GM21515 (cell line): ENCODE measurements around the gene ID3.
"Not testable (repeated sequence)": the region's sequence is repeated elsewhere in the genome, so short reads cannot be mapped to it uniquely, and the experiment has no call there.

Experiments
- ATAC-seq: cut with Tn5 transposase; IDR thresholded peaks from one replicate; pipeline ENCODE4 v1.9.1; 2021; ENCODE audit not compliant: unreplicated experiment

The ID3 gene

GRCh38 chr1:23553231-23554126 is 5.8 kb downstream of the ID3 start:
- ATAC-seq: no peak

GRCh38 chr1:23551849-23552248 is 7.5 kb downstream of the ID3 start:
- no peak for ATAC-seq

- no peak for ATAC-seq
Observed at GRCh38 chr1:23548704-23549143, 10.6 kb downstream of the ID3 start.

- no peak for ATAC-seq
Observed at GRCh38 chr1:23546897-23547584, 12.3 kb downstream of the ID3 start.

- no peak for ATAC-seq
Observed at GRCh38 chr1:23545851-23546250, 13.4 kb downstream of the ID3 start.

GRCh38 chr1:23544444-23545389 is 14.6 kb downstream of the ID3 start:
- ATAC-seq: no peak

GRCh38 chr1:23543707-23544443 is 15.4 kb downstream of the ID3 start:
- ATAC-seq: no peak

- ATAC-seq: not testable (repeated sequence)
Observed at GRCh38 chr1:23542940-23543339, 16.4 kb downstream of the ID3 start.

GRCh38 chr1:23539698-23540266 is 19.5 kb downstream of the ID3 start:
- peak; percentile 79 for ATAC-seq

GRCh38 chr1:23537296-23537973 is 21.9 kb downstream of the ID3 start:
- ATAC-seq: no peak

- no peak for ATAC-seq
Observed at GRCh38 chr1:23533246-23534023, 25.9 kb downstream of the ID3 start.

- no peak for ATAC-seq
Observed at GRCh38 chr1:23531562-23532094, 27.7 kb downstream of the ID3 start.

- ATAC-seq: peak; percentile 50
Observed at GRCh38 chr1:23530747-23531561, 28.3 kb downstream of the ID3 start, which contains the start of gene E2F2. Gene E2F2, minus strand, starts transcription at chr1:23531233. Its CDS starts 440 bp downstream, at chr1:23530793.

GRCh38 chr1:23530087-23530746 is 29.1 kb downstream of the ID3 start:
- ATAC-seq: no peak

- ATAC-seq: no peak
Observed at GRCh38 chr1:23529146-23530086, 29.9 kb downstream of the ID3 start.
